Hematopoietic multipotent progenitor cell treated with erythropoietin and hydrocortisone succinate and interleukin-3 and kit ligand, for 4 days (in vitro differentiated cells): ENCODE data around the gene ZMYND11.
"Not testable (repeated sequence)": the region's sequence is repeated elsewhere in the genome, so short reads cannot be mapped to it uniquely, and the experiment has no call there.

Source experiments
- DNase-seq: peaks from one replicate; pipeline ENCODE4 v3.0.0-alpha.2; 2015

ZMYND11 gene

GRCh38 chr10:134247-135131 is 766 bp upstream of the ZMYND11 start:
- peak; percentile 62 for DNase-seq

- peak; percentile 81 for DNase-seq
These were observed 578 bp downstream of the ZMYND11 start for GRCh38 chr10:135601-136464.

- no peak for DNase-seq
These were observed 1.2 kb downstream of the ZMYND11 start for GRCh38 chr10:136465-136762.

GRCh38 chr10:137031-137430 is 1.8 kb downstream of the ZMYND11 start:
- peak; percentile 69 for DNase-seq

GRCh38 chr10:137606-138005 is 2.4 kb downstream of the ZMYND11 start:
- DNase-seq = no peak

- no peak for DNase-seq
These were observed 7.1 kb downstream of the ZMYND11 start for GRCh38 chr10:142371-142770.

- no peak for DNase-seq
These were observed 17.7 kb downstream of the ZMYND11 start for GRCh38 chr10:152915-153314.

- no peak for DNase-seq
These were observed 19.1 kb downstream of the ZMYND11 start for GRCh38 chr10:154348-154747.

- DNase-seq = no peak
These were observed 32.1 kb downstream of the ZMYND11 start for GRCh38 chr10:167383-167782.

- DNase-seq = peak; percentile 9
These were observed 38.5 kb downstream of the ZMYND11 start for GRCh38 chr10:173741-174140.

- DNase-seq = peak; percentile 11
These were observed 41.4 kb downstream of the ZMYND11 start for GRCh38 chr10:176677-177076.

- peak; percentile 65 for DNase-seq
These were observed 43.0 kb downstream of the ZMYND11 start for GRCh38 chr10:178208-178607.

GRCh38 chr10:178723-179122 is 43.5 kb downstream of the ZMYND11 start:
- no peak for DNase-seq

GRCh38 chr10:182441-183201 is 47.4 kb downstream of the ZMYND11 start:
- no peak for DNase-seq

GRCh38 chr10:184174-184573 is 48.9 kb downstream of the ZMYND11 start:
- DNase-seq = no peak

- no peak for DNase-seq
These were observed 49.7 kb downstream of the ZMYND11 start for GRCh38 chr10:184911-185310.

GRCh38 chr10:185571-185970 is 50.3 kb downstream of the ZMYND11 start:
- not testable (repeated sequence) for DNase-seq

- no peak for DNase-seq
These were observed 51.7 kb downstream of the ZMYND11 start for GRCh38 chr10:186911-187310.

GRCh38 chr10:188546-188945 is 53.3 kb downstream of the ZMYND11 start:
- no peak for DNase-seq

GRCh38 chr10:190216-190615 is 55.0 kb downstream of the ZMYND11 start:
- DNase-seq = no peak

GRCh38 chr10:191703-192518 is 56.7 kb downstream of the ZMYND11 start:
- peak; percentile 11 for DNase-seq

GRCh38 chr10:194281-194680 is 59.0 kb downstream of the ZMYND11 start:
- DNase-seq = no peak
